Subcutaneous abdominal adipose tissue (tissue), 5 donors: ENCODE data around the gene CAMKK2.

Experiments used
- H3K27ac ChIP-seq: one replicate; pipeline ENCODE4 v1.7.0; 2013; ENCODE audit warnings: low read depth, mild to moderate bottlenecking, inconsistent platforms, low read length, moderate library complexity
- H3K27me3 ChIP-seq, 5 donors: one replicate each; pipeline ENCODE4 v1.7.0; 2013; ENCODE audit warnings: low read length in 5 of 5, inconsistent platforms in 1 of 5; ENCODE audit not compliant: control insufficient read depth in 5 of 5, insufficient read depth in 4 of 5
- H3K36me3 ChIP-seq, 5 donors: one replicate each; pipeline ENCODE4 v1.7.0; 2013; ENCODE audit warnings: low read length in 5 of 5; ENCODE audit not compliant: control insufficient read depth in 5 of 5, insufficient read depth in 5 of 5
- H3K4me1 ChIP-seq, 5 donors: one replicate each; pipeline ENCODE4 v1.7.0; 2013; ENCODE audit warnings: low read length in 5 of 5, mild to moderate bottlenecking in 3 of 5, moderate library complexity in 1 of 5; ENCODE audit not compliant: control insufficient read depth in 5 of 5, insufficient read depth in 5 of 5
- H3K4me3 ChIP-seq, 5 donors: one replicate each; pipeline ENCODE4 v1.7.0; 2013; ENCODE audit warnings: low read length in 5 of 5, low read depth in 1 of 5
- H3K9ac ChIP-seq, 5 donors: one replicate each; pipeline ENCODE4 v1.7.0; 2013; ENCODE audit warnings: low read length in 5 of 5, mild to moderate bottlenecking in 4 of 5, moderate library complexity in 3 of 5
- H3K9me3 ChIP-seq, 5 donors: one replicate each; pipeline ENCODE4 v1.7.0; 2013; ENCODE audit warnings: low read length in 5 of 5; ENCODE audit not compliant: control insufficient read depth in 5 of 5
- donor health status: healthy.
- donor health status: healthy.
- donor health status: healthy.
- donor health status: healthy.
- donor health status: healthy.

CAMKK2 gene

GRCh38 chr12:121253638-121254335, 42.7 kb downstream of the CAMKK2 start:
- no peaks in the 10 kb centered on the region for H3K27me3 ChIP-seq
- no peaks in the 10 kb centered on the region for H3K9me3 ChIP-seq
- H3K4me3 ChIP-seq, result no peak overlapping the region
- H3K4me1 ChIP-seq, result no peaks in the 10 kb centered on the region
- H3K9ac ChIP-seq, result no peak overlapping the region
- H3K27ac ChIP-seq, result no peak overlapping the region
- peaks cover 13 to 82% (median 75%) of the 10 kb centered on the region in 5 donors for H3K36me3 ChIP-seq

GRCh38 chr12:121252712-121253345, 43.7 kb downstream of the CAMKK2 start:
- Histone ChIP-seq H3K27ac (no peak overlapping the region), H3K4me1 (no peaks in the 10 kb centered on the region), H3K9me3 (no peaks in the 10 kb centered on the region), H3K36me3 (peaks cover 13 to 85% (median 84%) of the 10 kb centered on the region in 5 donors), H3K9ac (no peak overlapping the region), H3K27me3 (no peaks in the 10 kb centered on the region), H3K4me3 (no peak overlapping the region)

GRCh38 chr12:121251838-121252237, 44.7 kb downstream of the CAMKK2 start:
- Histone ChIP-seq H3K9ac (no peak overlapping the region), H3K27me3 (no peaks in the 10 kb centered on the region), H3K4me1 (no peaks in the 10 kb centered on the region)

GRCh38 chr12:121250359-121250758, 46.1 kb downstream of the CAMKK2 start:
- H3K4me3 ChIP-seq, result no peak overlapping the region
- no peaks in the 10 kb centered on the region for H3K27me3 ChIP-seq
- H3K9me3 ChIP-seq, result no peaks in the 10 kb centered on the region
- no peak overlapping the region for H3K9ac ChIP-seq
- H3K36me3 ChIP-seq, result peaks cover 6 to 89% (median 86%) of the 10 kb centered on the region in 5 donors
- no peaks in the 10 kb centered on the region for H3K4me1 ChIP-seq
- no peak overlapping the region for H3K27ac ChIP-seq

More at GRCh38 chr12:121251838-121252237, 44.7 kb downstream of the CAMKK2 start:
- no peak overlapping the region for H3K27ac ChIP-seq
- peaks cover 10 to 89% (median 87%) of the 10 kb centered on the region in 5 donors for H3K36me3 ChIP-seq
- no peak overlapping the region for H3K4me3 ChIP-seq
- no peaks in the 10 kb centered on the region for H3K9me3 ChIP-seq

- Histone ChIP-seq H3K9me3 (no peaks in the 10 kb centered on the region), H3K9ac (no peak overlapping the region), H3K27me3 (no peaks in the 10 kb centered on the region), H3K27ac (no peak overlapping the region), H3K4me3 (no peak overlapping the region), H3K4me1 (no peaks in the 10 kb centered on the region), H3K36me3 (peaks cover 6 to 92% (median 89%) of the 10 kb centered on the region in 5 donors)
These were observed 47.9 kb downstream of the CAMKK2 start for GRCh38 chr12:121248622-121249021.

- Histone ChIP-seq H3K27ac (no peak overlapping the region), H3K9ac (no peak overlapping the region), H3K27me3 (no peaks in the 10 kb centered on the region), H3K36me3 (peaks cover 9 to 84% (median 81%) of the 10 kb centered on the region in 5 donors), H3K9me3 (no peaks in the 10 kb centered on the region), H3K4me3 (no peak overlapping the region), H3K4me1 (no peaks in the 10 kb centered on the region)
These were observed 49.5 kb downstream of the CAMKK2 start for GRCh38 chr12:121246893-121247557.

GRCh38 chr12:121245951-121246350, 50.6 kb downstream of the CAMKK2 start:
- H3K9ac ChIP-seq, result no peak overlapping the region
- peaks cover 0 to 7% (median 3%) of the 10 kb centered on the region in 5 donors for H3K4me1 ChIP-seq
- H3K27me3 ChIP-seq, result no peaks in the 10 kb centered on the region
- H3K4me3 ChIP-seq, result no peak overlapping the region
- H3K9me3 ChIP-seq, result no peaks in the 10 kb centered on the region
- H3K36me3 ChIP-seq, result peaks cover 6 to 88% (median 73%) of the 10 kb centered on the region in 5 donors
- no peak overlapping the region for H3K27ac ChIP-seq

GRCh38 chr12:121245031-121245430, 51.5 kb downstream of the CAMKK2 start:
- Histone ChIP-seq H3K4me1 (peaks cover 0 to 15% (median 12%) of the 10 kb centered on the region in 5 donors), H3K4me3 (no peak overlapping the region), H3K9me3 (no peaks in the 10 kb centered on the region), H3K27ac (no peak overlapping the region), H3K27me3 (no peaks in the 10 kb centered on the region), H3K9ac (no peak overlapping the region), H3K36me3 (peaks cover 3 to 86% (median 65%) of the 10 kb centered on the region in 5 donors)

DNA sequence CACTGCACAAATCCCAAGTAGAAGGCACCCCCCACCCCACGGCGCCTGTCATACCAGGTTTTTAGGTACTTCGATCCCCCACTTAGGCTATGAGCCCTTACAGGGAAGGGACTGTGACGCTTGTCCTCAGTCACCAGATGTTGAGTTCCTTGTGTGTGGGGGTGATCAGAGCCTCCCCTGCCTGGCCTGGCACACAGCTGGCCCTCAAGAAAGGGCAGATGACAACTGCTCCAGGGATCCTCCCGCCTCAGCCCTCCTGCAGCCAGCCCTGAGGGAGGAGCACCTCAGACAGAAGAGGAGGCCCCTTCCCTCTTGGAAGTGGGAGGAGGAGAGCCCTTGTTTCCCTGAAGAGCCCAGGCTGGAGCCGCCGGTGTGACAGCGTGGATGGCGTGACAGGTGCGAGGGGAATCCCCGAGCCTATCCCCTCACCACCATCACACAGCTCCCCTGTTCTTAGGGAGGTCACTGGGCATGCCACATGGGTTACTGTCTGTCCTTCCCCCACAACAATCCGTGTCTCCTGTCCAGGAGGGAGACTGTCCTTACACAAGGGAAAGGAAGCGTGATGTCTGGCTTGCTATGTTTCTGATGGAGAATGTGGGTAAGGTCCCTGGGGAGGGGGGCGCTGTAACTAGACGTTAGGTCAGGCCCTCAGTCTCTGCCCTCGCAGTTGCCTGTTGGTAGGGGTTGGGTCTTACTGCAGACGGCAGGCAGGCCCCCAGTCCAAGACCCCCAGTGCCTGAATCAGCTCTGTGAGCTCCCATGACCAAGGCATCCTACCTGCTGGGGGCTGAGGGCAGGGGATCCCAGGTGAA, 55.1 kb downstream of the CAMKK2 start:
- no peak overlapping the region for H3K27ac ChIP-seq
- peaks cover 0 to 29% (median 21%) of the 10 kb centered on the region in 5 donors for H3K4me1 ChIP-seq
- H3K36me3 ChIP-seq, result peaks cover 3 to 74% (median 54%) of the 10 kb centered on the region in 5 donors
- peak overlapping the region in 2 of 5 donors; percentile 1 to 10 for H3K4me3 ChIP-seq
- no peaks in the 10 kb centered on the region for H3K27me3 ChIP-seq
- no peaks in the 10 kb centered on the region for H3K9me3 ChIP-seq
- H3K9ac ChIP-seq, result no peak overlapping the region
